H1 (cell line): Measurements from ENCODE around the gene TAX1BP3. TPM values are rescaled to one million over a fixed set of nuclear protein-coding genes. Genes with fewer than 3 reads are reported as not detected.
A peak's percentile ranks its signal among the peaks of the same experiment; 100 is the strongest.
"Not testable (repeated sequence)": the region's sequence is repeated elsewhere in the genome, so short reads cannot be mapped to it uniquely, and the experiment has no call there.

Experiments used
- CTCF ChIA-PET: fragments of 300-600 bp; sonication (Branson Sonifier 250); formaldehyde crosslinking; loops from one replicate; lab custom pipeline; 2021; ENCODE audit not compliant: partially characterized antibody; lab: Charles Lee
- POLR2A ChIA-PET: fragments of 300-600 bp; sonication (Branson Sonifier 250); formaldehyde crosslinking; loops from one replicate; lab custom pipeline; 2021; ENCODE audit warnings: inconsistent platforms; ENCODE audit not compliant: partially characterized antibody; lab: Charles Lee
- DNase-seq, 2 experiments: peaks; one replicate each; pipeline versions ENCODE4 v3.0.0 to v3.0.0-alpha.2; 2010 to 2022; ENCODE audit warnings: low spot score in 2 of 2, low read depth in 1 of 2, mixed read lengths in 1 of 2
- FAIRE-seq: peaks from 2 replicates; lab custom pipeline; 2011; peaks lifted over from hg19 to GRCh38; lab: Jason Lieb, UNC
- H2AFZ ChIP-seq: 2 replicates; pipeline ENCODE4 v1.8.1; 2012; ENCODE audit warnings: low read length, inconsistent platforms
- H2AK5ac ChIP-seq: 2 replicates; pipeline ENCODE4 v1.6.1; 2013; ENCODE audit warnings: low read depth, low read length
- H2BK120ac ChIP-seq: replicated peaks from 2 replicates; pipeline ENCODE3; 2013; ENCODE audit warnings: low read depth, low read length, inconsistent platforms
- H2BK12ac ChIP-seq: 2 replicates; pipeline ENCODE4 v1.6.1; 2013; ENCODE audit warnings: low read depth, low read length
- H2BK15ac ChIP-seq: 2 replicates; pipeline ENCODE4 v1.6.1; 2013; ENCODE audit warnings: low read length
- H2BK20ac ChIP-seq: 2 replicates; pipeline ENCODE4 v1.6.1; 2013; ENCODE audit warnings: low read length
- H2BK5ac ChIP-seq: 2 replicates; pipeline ENCODE4 v1.6.1; 2013; ENCODE audit warnings: low read depth, low read length
- H3K14ac ChIP-seq: 2 replicates; pipeline ENCODE4 v1.6.1; 2013; ENCODE audit warnings: inconsistent platforms; ENCODE audit not compliant: insufficient read length
- H3K18ac ChIP-seq: 2 replicates; pipeline ENCODE4 v1.6.1; 2013; ENCODE audit warnings: low read length; ENCODE audit errors: extremely low read depth
- H3K23ac ChIP-seq: 2 replicates; pipeline ENCODE4 v1.6.1; 2013; ENCODE audit warnings: inconsistent platforms; ENCODE audit not compliant: insufficient read length
- H3K23me2 ChIP-seq: 2 replicates; pipeline ENCODE4 v1.6.1; 2013; ENCODE audit warnings: low read depth, low read length
- H3K27ac ChIP-seq: 2 replicates; pipeline ENCODE4 v1.6.1; 2011; ENCODE audit warnings: low read depth, low read length, inconsistent platforms
- H3K27me3 ChIP-seq, 4 experiments: replicated peaks in 1 of 4; 1 replicate in 1 of 4; 2 replicates in 3 of 4; pipeline versions ENCODE4 v1.6.1 to v1.8.1; 2011 to 2013; ENCODE audit warnings: low read length in 3 of 4, mild to moderate bottlenecking in 3 of 4, inconsistent platforms in 2 of 4, mixed read lengths in 2 of 4, moderate library complexity in 1 of 4; ENCODE audit not compliant: control insufficient read depth in 3 of 4, insufficient read depth in 3 of 4; ENCODE audit errors: extremely low read depth in 1 of 4
- H3K36me3 ChIP-seq, 4 experiments: 2 replicates each; pipeline versions ENCODE4 v1.6.1 to v1.8.1; 2011 to 2013; ENCODE audit warnings: mild to moderate bottlenecking in 4 of 4, low read length in 3 of 4, moderate library complexity in 2 of 4, control low read depth in 1 of 4, inconsistent platforms in 1 of 4; ENCODE audit not compliant: insufficient read depth in 4 of 4, control insufficient read depth in 2 of 4
- H3K4ac ChIP-seq: replicated peaks from 2 replicates; pipeline ENCODE3; 2013; ENCODE audit warnings: low read length, low read depth, mixed read lengths, inconsistent platforms; ENCODE audit not compliant: insufficient read length
- H3K4me1 ChIP-seq, 4 experiments: replicated peaks in 1 of 4; 1 replicate in 1 of 4; 2 replicates in 3 of 4; pipeline versions ENCODE4 v1.6.1 to v1.8.1; 2011 to 2013; ENCODE audit warnings: low read length in 3 of 4, inconsistent platforms in 2 of 4, mixed read lengths in 1 of 4; ENCODE audit not compliant: insufficient read depth in 4 of 4, control insufficient read depth in 3 of 4
- H3K4me2 ChIP-seq, 2 experiments: 2 replicates each; pipeline versions ENCODE4 v1.6.1 to v1.8.1; 2011 to 2013; ENCODE audit warnings: low read depth in 2 of 2, low read length in 2 of 2, control low read depth in 1 of 2, inconsistent platforms in 1 of 2, mild to moderate bottlenecking in 1 of 2; ENCODE audit not compliant: insufficient read depth in 1 of 2
- H3K4me3 ChIP-seq, 4 experiments: fragments of 200-600, 300-600 bp in 1 of 4; sonication (generic), shearing (Covaris generic), sonication (Bioruptor Twin) in 1 of 4; 2 replicates each; pipeline versions ENCODE4 v1.5.1 to v1.8.1; 2011 to 2016; ENCODE audit warnings: low read length in 4 of 4, low read depth in 3 of 4, control low read depth in 2 of 4, inconsistent platforms in 2 of 4, mild to moderate bottlenecking in 2 of 4, mixed read lengths in 1 of 4, moderate library complexity in 1 of 4; ENCODE audit not compliant: insufficient read depth in 2 of 4; ENCODE audit errors: extremely low read depth in 1 of 4
- H3K56ac ChIP-seq: replicated peaks from 2 replicates; pipeline ENCODE3; 2013; ENCODE audit warnings: low read depth, mild to moderate bottlenecking, mixed read lengths, low read length, inconsistent platforms; ENCODE audit not compliant: insufficient read length
- H3K79me1 ChIP-seq: 2 replicates; pipeline ENCODE4 v1.6.1; 2013; ENCODE audit warnings: low read depth, low read length, control low read depth
- H3K79me2 ChIP-seq, 2 experiments: 2 replicates each; pipeline versions ENCODE4 v1.6.1 to v1.8.1; 2012 to 2013; ENCODE audit warnings: low read length in 2 of 2, mild to moderate bottlenecking in 2 of 2, inconsistent platforms in 1 of 2; ENCODE audit not compliant: insufficient read depth in 2 of 2, control insufficient read depth in 1 of 2
- H3K9ac ChIP-seq, 4 experiments: replicated peaks in 1 of 4; 1 replicate in 1 of 4; 2 replicates in 3 of 4; pipeline versions ENCODE4 v1.6.1 to v1.8.1; 2011 to 2013; ENCODE audit warnings: low read depth in 3 of 4, low read length in 3 of 4, control low read depth in 2 of 4, mild to moderate bottlenecking in 2 of 4, moderate library complexity in 2 of 4, inconsistent platforms in 1 of 4; ENCODE audit errors: extremely low read depth in 1 of 4
- H3K9me3 ChIP-seq, 2 experiments: 2 replicates each; pipeline versions ENCODE4 v1.6.1 to v1.8.1; 2012 to 2013; ENCODE audit warnings: mild to moderate bottlenecking in 2 of 2, moderate library complexity in 2 of 2, control low read depth in 1 of 2, inconsistent platforms in 1 of 2, low read depth in 1 of 2, low read length in 1 of 2, mixed read lengths in 1 of 2; ENCODE audit not compliant: insufficient read depth in 2 of 2
- H4K20me1 ChIP-seq, 2 experiments: replicated peaks in 1 of 2; 2 replicates each; pipeline versions ENCODE3 to v1.8.1; 2011 to 2013; ENCODE audit warnings: inconsistent platforms in 2 of 2, low read length in 2 of 2, mild to moderate bottlenecking in 1 of 2; ENCODE audit not compliant: insufficient read depth in 2 of 2, control insufficient read depth in 1 of 2
- H4K5ac ChIP-seq: 2 replicates; pipeline ENCODE4 v1.6.1; 2013; ENCODE audit warnings: low read length, low read depth, mixed read lengths, inconsistent platforms; ENCODE audit not compliant: insufficient read length
- H4K8ac ChIP-seq: 2 replicates; pipeline ENCODE4 v1.8.0; 2013; ENCODE audit warnings: mild to moderate bottlenecking, moderate library complexity, low read length, inconsistent platforms; ENCODE audit not compliant: insufficient read depth; ENCODE audit errors: extremely low read depth
- H4K91ac ChIP-seq: replicated peaks from 2 replicates; pipeline ENCODE3; 2013; ENCODE audit warnings: low read length, mixed read lengths, inconsistent platforms; ENCODE audit not compliant: insufficient read length
- SP1 ChIP-seq: IDR thresholded peaks from 2 replicates; pipeline ENCODE4 v1.6.1; 2011; ENCODE audit warnings: low read depth, low read length
- WGBS, 2 experiments: shearing (Covaris generic) in 1 of 2; methylation state at CpG; one replicate each; pipeline versions ENCODE4 v1.1.6 to v1.1.7; 2013 to 2015; ENCODE audit warnings: low lambda C conversion rate in 2 of 2, mixed read lengths in 2 of 2, inconsistent platforms in 1 of 2, low coverage in 1 of 2, missing lambda C conversion rate in 1 of 2; ENCODE audit not compliant: insufficient replicate concordance in 2 of 2, insufficient coverage in 1 of 2, insufficient read length in 1 of 2; ENCODE audit errors: extremely low coverage in 1 of 2, missing lambda C conversion rate in 1 of 2; 5-methylcytosine and 5-hydroxymethylcytosine counted together
- polyA plus RNA-seq, 7 experiments: library from polyadenylated mRNA; depleted of rRNA in 3 of 7; stranded (reverse) in 5 of 7; unstranded in 2 of 7; fragments of >200 nt in 5 of 7; fragments of 200-250 nt in 2 of 7; gene quantifications; 1 replicate in 5 of 7; 2 replicates in 1 of 7; 4 replicates in 1 of 7; pipeline versions ENCODE4 v1.2.1 to v1.2.3, GENCODE V29; 2011 to 2013; ENCODE audit warnings: missing spikeins in 2 of 7, mixed read lengths in 2 of 7
- total RNA-seq: library from RNA; stranded (reverse); fragmentation: NEBNext Ultra II Directional; extraction: Animal tissue kit (Norgen Biotek cat#: 25700); gene quantifications from 2 replicates; pipeline ENCODE4 v1.2.1, GENCODE V29; 2021

Gene TAX1BP3
- total and polyA plus RNA-seq, 2 of the 8 experiments (the other 6 are each of a cell fraction or from before 2014, with no cell fraction given), result 65.3 to 81.8 TPM

GRCh38 chr17:3702041-3702539, 33.7 kb upstream of the TAX1BP3 start:
- H3K14ac ChIP-seq, H2AK5ac ChIP-seq, H3K27ac ChIP-seq, H2BK5ac ChIP-seq, H2BK120ac ChIP-seq, FAIRE-seq, H2BK15ac ChIP-seq, H3K27me3 ChIP-seq, H3K4me1 ChIP-seq, H3K4me3 ChIP-seq, H4K8ac ChIP-seq, H2BK20ac ChIP-seq, H4K5ac ChIP-seq, H3K23me2 ChIP-seq, H3K18ac ChIP-seq, DNase-seq, H4K20me1 ChIP-seq, H4K91ac ChIP-seq, H3K9ac ChIP-seq, H3K4me2 ChIP-seq, H3K23ac ChIP-seq, H2AFZ ChIP-seq, H3K4ac ChIP-seq, H3K56ac ChIP-seq, H3K79me1 ChIP-seq, H3K9me3 ChIP-seq, H3K79me2 ChIP-seq, H2BK12ac ChIP-seq, H3K36me3 ChIP-seq: not testable (repeated sequence)
- POLR2A ChIA-PET, result interaction anchor here (1.2 kb wide), 1 partner anchor 9 kb away, joined by 3 read pairs; no protein-coding TSS in a partner anchor
- WGBS, 2 experiments, result 90% methylated on average over 7 of the region's 7 CpGs; no CpG with 5 or more reads in 1 of the 2 experiments
- peak; percentile 64; the same call in 1 of the 2 replicates for TF ChIP-seq SP1
- CTCF ChIA-PET, result interaction anchor here (2.6 to 3.0 kb wide), 2 partner anchors 11 to 19 kb away, joined by 7 to 17 read pairs; no protein-coding TSS in a partner anchor
